K562 (cell line): ENCODE data around the gene AANAT. TPM values are rescaled to one million over a fixed set of nuclear protein-coding genes. Genes with fewer than 3 reads are reported as not detected.

Source experiments
- ATAC-seq: fragments of 200-7000 bp; cut with Tn5 transposase; 3 replicates; pipeline ENCODE4 v1.9.1; 2020; ENCODE audit warnings: moderate library complexity
- BruUV-seq: library from RNA; stranded (reverse); fragments of 400-500 nt; replicated peaks from 2 replicates; lab custom pipeline; 2021; lab: Mats Ljungman, UMichigan
- CTCF ChIA-PET: fragments of 300-600 bp; formaldehyde crosslinking; extraction: SDS; loops from one replicate; lab custom pipeline; 2021; ENCODE audit warnings: low intra/inter-chr PET ratio; lab: Yijun Ruan, JAX
- POLR2A ChIA-PET: fragments of 300-600, 350-650 bp; sonication (Branson Sonifier 250); formaldehyde crosslinking; extraction: SDS; loops from one replicate; lab custom pipeline; 2021; ENCODE audit warnings: antibody characterized with exemption, inconsistent platforms; lab: Yijun Ruan, JAX
- DNase-seq, 4 experiments: peaks; one replicate each; pipeline versions ENCODE4 v3.0.0 to v3.0.0-alpha.2; 2011 to 2018; ENCODE audit warnings: low spot score in 3 of 4, mixed read lengths in 3 of 4; ENCODE audit errors: extremely low read depth in 1 of 4
- FAIRE-seq: peaks from 2 replicates; lab custom pipeline; 2011; peaks lifted over from hg19 to GRCh38; lab: Jason Lieb, UNC
- H2AFZ ChIP-seq: 2 replicates; pipeline ENCODE4 v1.6.0; 2011; ENCODE audit warnings: low read depth, low read length, control low read depth, inconsistent platforms
- H3K27ac ChIP-seq: fragments of 200-600 bp; 3 replicates; pipeline ENCODE4 v1.8.0; 2011; ENCODE audit warnings: low read depth, mild to moderate bottlenecking, control low read depth, inconsistent platforms, low read length, moderate library complexity, mixed read lengths; ENCODE audit errors: extremely low read depth
- H3K27me3 ChIP-seq, 2 experiments: fragments of 300-600 bp in 1 of 2; 2 replicates in 1 of 2; 3 replicates in 1 of 2; pipeline versions ENCODE4 v1.6.0 to v1.8.0; 2011; ENCODE audit warnings: inconsistent platforms in 2 of 2, low read length in 2 of 2, mild to moderate bottlenecking in 1 of 2, mixed read lengths in 1 of 2, moderate library complexity in 1 of 2; ENCODE audit not compliant: control insufficient read depth in 2 of 2, insufficient read depth in 2 of 2
- H3K36me3 ChIP-seq: fragments of 300-600 bp; 3 replicates; pipeline ENCODE4 v1.8.0; 2011; ENCODE audit warnings: mild to moderate bottlenecking, low read length, inconsistent platforms; ENCODE audit not compliant: control insufficient read depth, insufficient read depth
- H3K4me1 ChIP-seq, 2 experiments: fragments of 200-600 bp in 1 of 2; replicated peaks in 1 of 2; 2 replicates in 1 of 2; 3 replicates in 1 of 2; pipeline versions ENCODE4 v1.5.1 to v1.8.0; 2011; ENCODE audit warnings: inconsistent platforms in 2 of 2, low read length in 2 of 2, mild to moderate bottlenecking in 1 of 2, mixed read lengths in 1 of 2, moderate library complexity in 1 of 2; ENCODE audit not compliant: control insufficient read depth in 2 of 2, insufficient read depth in 2 of 2
- H3K4me2 ChIP-seq: 2 replicates; pipeline ENCODE4 v1.6.1; 2011; ENCODE audit warnings: low read length, control low read depth, inconsistent platforms, mixed read lengths; ENCODE audit not compliant: insufficient read depth
- H3K4me3 ChIP-seq: fragments of 200-600 bp; sonication (generic), shearing (Covaris generic); 2 replicates; pipeline ENCODE4 v1.5.1; 2016; ENCODE audit warnings: control low read depth, inconsistent platforms
- H3K79me2 ChIP-seq: fragments of 200-600 bp; 3 replicates; pipeline ENCODE4 v1.8.0; 2011; ENCODE audit warnings: low read length, inconsistent platforms; ENCODE audit not compliant: control insufficient read depth, insufficient read depth
- H3K9ac ChIP-seq, 2 experiments: 2 replicates each; pipeline versions ENCODE4 v1.6.0 to v1.6.1; 2011; ENCODE audit warnings: low read depth in 2 of 2, low read length in 2 of 2, control low read depth in 1 of 2, inconsistent platforms in 1 of 2, mild to moderate bottlenecking in 1 of 2, mixed read lengths in 1 of 2; ENCODE audit not compliant: insufficient read depth in 1 of 2
- H3K9me1 ChIP-seq: one replicate; pipeline ENCODE4 v1.6.0; 2011; ENCODE audit warnings: inconsistent platforms, mild to moderate bottlenecking, low read length, moderate library complexity; ENCODE audit not compliant: control insufficient read depth, insufficient read depth
- H3K9me3 ChIP-seq: replicated peaks from 2 replicates; pipeline ENCODE4 v1.5.1; 2011; ENCODE audit warnings: low read depth, low read length, inconsistent platforms; ENCODE audit not compliant: control insufficient read depth, insufficient read depth
- H4K20me1 ChIP-seq: replicated peaks from 2 replicates; pipeline ENCODE4 v1.6.1; 2011; ENCODE audit warnings: low read length, inconsistent platforms, mixed read lengths; ENCODE audit not compliant: control insufficient read depth, insufficient read depth
- ARID1B ChIP-seq: fragments of 450-650 bp; IDR thresholded peaks from 2 replicates; pipeline ENCODE4 v1.6.1; 2016; ENCODE audit warnings: antibody characterized with exemption, mild to moderate bottlenecking, inconsistent platforms
- ATF6 ChIP-seq: sonication (generic); formaldehyde crosslinking; IDR thresholded peaks from 2 replicates; pipeline ENCODE4 v1.4.0; 2020; ENCODE audit warnings: mild to moderate bottlenecking, missing genetic modification reagents
- ELF4 ChIP-seq: fragments of 450-650 bp; formaldehyde crosslinking; IDR thresholded peaks from 2 replicates; pipeline ENCODE4 v1.4.0; 2022; ENCODE audit warnings: missing genetic modification characterization
- HDAC6 ChIP-seq: IDR thresholded peaks from 2 replicates; pipeline ENCODE4 v1.6.1; 2012; ENCODE audit warnings: low read depth, mild to moderate bottlenecking, control low read depth, inconsistent platforms, low read length, moderate library complexity
- HNRNPL ChIP-seq: fragments of 200-400 bp; formaldehyde crosslinking; IDR thresholded peaks from 2 replicates; pipeline ENCODE4 v1.6.1; 2017; ENCODE audit warnings: low read depth, mild to moderate bottlenecking, low read length
- MEIS2 ChIP-seq: fragments of 450-650 bp; IDR thresholded peaks from 2 replicates; pipeline ENCODE4 v1.6.1; 2014; ENCODE audit warnings: mild to moderate bottlenecking; ENCODE audit not compliant: partially characterized antibody
- NFE2 ChIP-seq: IDR thresholded peaks from 2 replicates; pipeline ENCODE4 v1.6.1; 2014; ENCODE audit warnings: antibody characterized with exemption, low read depth
- RAD51 ChIP-seq: fragments of 450-650 bp; IDR thresholded peaks from 2 replicates; pipeline ENCODE4 v1.7.1; 2016; ENCODE audit warnings: low read depth, mild to moderate bottlenecking, borderline replicate concordance
- RBM22 ChIP-seq: fragments of 200-400 bp; formaldehyde crosslinking; IDR thresholded peaks from 2 replicates; pipeline ENCODE4 v1.6.1; 2018; ENCODE audit warnings: low read length, low read depth; ENCODE audit not compliant: poor library complexity, severe bottlenecking
- SLC30A9 ChIP-seq: fragments of 250-450 bp; sonication (Bioruptor Pico); IDR thresholded peaks from 2 replicates; pipeline ENCODE4 v1.8.0; 2022; ENCODE audit warnings: mild to moderate bottlenecking, moderate library complexity
- TBP ChIP-seq: optimal IDR thresholded peaks from 2 replicates; pipeline ENCODE3; 2011; ENCODE audit warnings: low read depth, low read length, improper control_type of control experiment
- ZEB2 ChIP-seq: fragments of 450-650 bp; IDR thresholded peaks from 2 replicates; pipeline ENCODE4 v1.6.1; 2016
- ZKSCAN3 ChIP-seq: fragments of 250-450 bp; sonication (Bioruptor Pico); IDR thresholded peaks from 2 replicates; pipeline ENCODE4 v1.4.0; 2020
- ZNF134 ChIP-seq: fragments of 250-450 bp; sonication (Bioruptor Pico); conservative IDR thresholded peaks from 2 replicates; pipeline ENCODE4 v1.4.0; 2020
- ZNF197 ChIP-seq: fragments of 200-800 bp; sonication (Bioruptor generic); IDR thresholded peaks from 2 replicates; pipeline ENCODE4 v1.6.1; 2016; ENCODE audit warnings: low read depth, missing genetic modification characterization, missing compliant biosample characterization
- ZNF436 ChIP-seq: fragments of 250-450, 450-650 bp; sonication (Bioruptor Pico); formaldehyde crosslinking; IDR thresholded peaks from 2 replicates; pipeline ENCODE4 v1.7.0; 2020; ENCODE audit warnings: mild to moderate bottlenecking
- ZNF76 ChIP-seq: fragments of 250-450 bp; sonication (Bioruptor Pico); IDR thresholded peaks from 2 replicates; pipeline ENCODE4 v1.4.0; 2020; ENCODE audit warnings: mild to moderate bottlenecking, moderate library complexity, borderline replicate concordance
- WGBS: fragments of 100-300 bp; shearing (Covaris generic); methylation state at CpG from one replicate; pipeline ENCODE4 v1.1.6; 2016; ENCODE audit warnings: low coverage, mixed read lengths; ENCODE audit not compliant: insufficient coverage; ENCODE audit errors: missing lambda C conversion rate; 5-methylcytosine and 5-hydroxymethylcytosine counted together
- in situ Hi-C: fragments of 300-500 bp; cut with MboI; formaldehyde crosslinking; loops from 4 replicates; pipeline ENCODE4 v1.15.0; 2018; ENCODE audit warnings: inconsistent platforms, mixed read lengths
- intact Hi-C: fragments of 100-400 bp; cut with micrococcal nuclease; formaldehyde crosslinking; loops from 2 replicates; pipeline ENCODE4 v1.14.2; 2022
- polyA plus RNA-seq, 8 experiments: library from polyadenylated mRNA; depleted of rRNA in 4 of 8; stranded (reverse) in 5 of 8; unstranded in 3 of 8; fragments of >200 nt; fragmentation: Nextera tagmentation in 2 of 8; fragmentation: Illumina TruSeq in 1 of 8; extraction: Ambion mirVana in 2 of 8; extraction: Trizol in 1 of 8; gene quantifications; 2 replicates each; pipeline versions ENCODE4 v1.2.1 to v1.2.3, GENCODE V29; 2011 to 2014; ENCODE audit warnings: inconsistent platforms in 1 of 8, missing spikeins in 1 of 8
- total RNA-seq, 7 experiments: library from RNA; depleted of rRNA in 6 of 7; stranded (reverse); fragments of >200 nt in 6 of 7; fragmentation: Illumina TruSeq in 2 of 7; extraction: Trizol in 2 of 7; gene quantifications; 2 replicates each; pipeline versions ENCODE4 v1.2.1 to v1.2.3, GENCODE V29; 2011 to 2021; ENCODE audit warnings: low replicate concordance in 1 of 7
- TF ChIP-seq, protein P1 (sequence below): fragments of 450-650 bp; formaldehyde crosslinking; IDR thresholded peaks from 2 replicates; pipeline ENCODE4 v1.4.0; 2022; ENCODE audit warnings: missing genetic modification characterization
- TF ChIP-seq, protein P2 (sequence below): sonication (generic); formaldehyde crosslinking; IDR thresholded peaks from 2 replicates; pipeline ENCODE4 v1.8.0; 2022; ENCODE audit warnings: missing genetic modification reagents, mild to moderate bottlenecking, borderline replicate concordance
- TF ChIP-seq, protein P3 (sequence below): fragments of 450-650 bp; formaldehyde crosslinking; IDR thresholded peaks from 2 replicates; pipeline ENCODE4 v1.4.0; 2020; ENCODE audit warnings: mild to moderate bottlenecking, mixed read lengths

The AANAT gene
- total and polyA plus RNA-seq, 9 of the 15 experiments (the other 6 are each of a cell fraction or from before 2014, with no cell fraction given), result not detected

DNA sequence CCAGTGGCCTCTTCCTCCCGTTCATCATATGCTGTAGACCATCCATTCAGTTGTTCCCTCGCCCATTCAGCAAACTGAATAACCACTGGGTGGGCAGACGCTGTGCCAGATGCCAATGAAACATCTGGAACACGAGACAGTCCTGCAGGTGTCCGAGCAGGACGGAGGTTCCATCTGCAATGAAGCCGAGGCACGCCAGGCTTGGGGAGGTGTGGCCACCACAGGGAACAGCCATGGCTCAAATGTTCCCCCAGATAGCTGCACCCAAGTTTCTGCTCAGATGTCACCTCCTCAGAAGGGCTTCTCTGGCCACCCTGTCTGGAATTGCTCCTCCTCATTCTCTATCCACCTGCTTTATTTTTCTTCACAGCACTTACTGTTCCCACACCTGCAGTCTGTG, 45.0 kb upstream of the AANAT start:
- Histone ChIP-seq H3K4me3 (no peak overlapping the region), H3K27ac (no peak overlapping the region), H3K27me3 (no peaks in the 10 kb centered on the region), H2AFZ (no peak overlapping the region), H3K9me3 (no peaks in the 10 kb centered on the region), H3K9ac (no peak overlapping the region; a peak in 1 of 4 replicates), H3K79me2 (peaks cover 56% of the 10 kb centered on the region), H3K9me1 (no peaks in the 10 kb centered on the region), H3K4me2 (no peak overlapping the region), H3K4me1 (peaks cover 6 to 22% of the 10 kb centered on the region in 2 experiments; a peak in 4 of 5 replicates), H3K36me3 (peaks cover 5% of the 10 kb centered on the region; the same call in 2 of the 3 replicates)
- POLR2A ChIA-PET, result no interaction called here
- CTCF ChIA-PET, result no interaction called here
- 91% methylated on average over 7 of the region's 8 CpGs for WGBS
- FAIRE-seq, result no peak
- BruUV-seq, result no TSS peak
- intact Hi-C loops (no loop called here), in situ Hi-C loops (no loop called here)
- ATAC-seq, result no peak
- TF ChIP-seq RAD51 (no peak), MEIS2 (no peak), ZNF436 (no peak), SLC30A9 (CRISPR knock-in tag) (no peak), NFE2 (no peak), TBP (no peak), ARID1B (no peak), ZNF76 (CRISPR knock-in tag) (no peak), ELF4 (CRISPR knock-in tag) (no peak), ATF6 (CRISPR knock-in tag) (no peak), HNRNPL (no peak), ZNF134 (CRISPR knock-in tag) (no peak), ZKSCAN3 (CRISPR knock-in tag) (no peak), ZNF197 (CRISPR knock-in tag) (no peak), RBM22 (no peak), HDAC6 (no peak), ZEB2 (no peak)
- TF ChIP-seq, protein P1, sequence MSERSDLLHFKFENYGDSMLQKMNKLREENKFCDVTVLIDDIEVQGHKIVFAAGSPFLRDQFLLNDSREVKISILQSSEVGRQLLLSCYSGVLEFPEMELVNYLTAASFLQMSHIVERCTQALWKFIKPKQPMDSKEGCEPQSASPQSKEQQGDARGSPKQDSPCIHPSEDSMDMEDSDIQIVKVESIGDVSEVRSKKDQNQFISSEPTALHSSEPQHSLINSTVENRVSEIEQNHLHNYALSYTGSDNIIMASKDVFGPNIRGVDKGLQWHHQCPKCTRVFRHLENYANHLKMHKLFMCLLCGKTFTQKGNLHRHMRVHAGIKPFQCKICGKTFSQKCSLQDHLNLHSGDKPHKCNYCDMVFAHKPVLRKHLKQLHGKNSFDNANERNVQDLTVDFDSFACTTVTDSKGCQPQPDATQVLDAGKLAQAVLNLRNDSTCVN (CRISPR knock-in tag), result no peak
- TF ChIP-seq, protein P2, sequence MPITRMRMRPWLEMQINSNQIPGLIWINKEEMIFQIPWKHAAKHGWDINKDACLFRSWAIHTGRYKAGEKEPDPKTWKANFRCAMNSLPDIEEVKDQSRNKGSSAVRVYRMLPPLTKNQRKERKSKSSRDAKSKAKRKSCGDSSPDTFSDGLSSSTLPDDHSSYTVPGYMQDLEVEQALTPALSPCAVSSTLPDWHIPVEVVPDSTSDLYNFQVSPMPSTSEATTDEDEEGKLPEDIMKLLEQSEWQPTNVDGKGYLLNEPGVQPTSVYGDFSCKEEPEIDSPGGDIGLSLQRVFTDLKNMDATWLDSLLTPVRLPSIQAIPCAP (CRISPR knock-in tag), result no peak
- TF ChIP-seq, protein P3, sequence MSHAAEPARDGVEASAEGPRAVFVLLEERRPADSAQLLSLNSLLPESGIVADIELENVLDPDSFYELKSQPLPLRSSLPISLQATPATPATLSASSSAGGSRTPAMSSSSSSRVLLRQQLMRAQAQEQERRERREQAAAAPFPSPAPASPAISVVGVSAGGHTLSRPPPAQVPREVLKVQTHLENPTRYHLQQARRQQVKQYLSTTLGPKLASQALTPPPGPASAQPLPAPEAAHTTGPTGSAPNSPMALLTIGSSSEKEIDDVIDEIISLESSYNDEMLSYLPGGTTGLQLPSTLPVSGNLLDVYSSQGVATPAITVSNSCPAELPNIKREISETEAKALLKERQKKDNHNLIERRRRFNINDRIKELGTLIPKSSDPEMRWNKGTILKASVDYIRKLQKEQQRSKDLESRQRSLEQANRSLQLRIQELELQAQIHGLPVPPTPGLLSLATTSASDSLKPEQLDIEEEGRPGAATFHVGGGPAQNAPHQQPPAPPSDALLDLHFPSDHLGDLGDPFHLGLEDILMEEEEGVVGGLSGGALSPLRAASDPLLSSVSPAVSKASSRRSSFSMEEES (CRISPR knock-in tag), result no peak
- TF ChIP-seq, all 486 proteins: peak for 0
- H4K20me1 ChIP-seq, result peaks cover 7% of the 10 kb centered on the region
- no peak for DNase-seq
